Left forelimb (tissue), 1 donor: ENCODE measurements around the gene TNIK.

Experiments
- DNase-seq: peaks from one replicate; pipeline ENCODE4 v3.0.0-alpha.2; 2018; ENCODE audit warnings: low spot score

Gene TNIK

GRCh38 chr3:171044384-171044783 lies 415.8 kb downstream of the TNIK start:
- no peak for DNase-seq

GRCh38 chr3:171039674-171040073 lies 420.5 kb downstream of the TNIK start:
- no peak for DNase-seq

GRCh38 chr3:171038342-171038741 lies 421.9 kb downstream of the TNIK start:
- DNase-seq: no peak

- no peak for DNase-seq
Observed at GRCh38 chr3:171028779-171029232, 431.4 kb downstream of the TNIK start.

- DNase-seq: no peak
Observed at GRCh38 chr3:171028025-171028778, 432.0 kb downstream of the TNIK start.

- no peak for DNase-seq
Observed at GRCh38 chr3:171026597-171027293, 433.5 kb downstream of the TNIK start, which contains the start of gene SLC2A2. Gene SLC2A2 (minus strand): TSS chr3:171026720. CDS start chr3:171026670, 50 bp downstream.

GRCh38 chr3:171023566-171023965 lies 436.6 kb downstream of the TNIK start:
- DNase-seq: no peak

- DNase-seq: no peak
Observed at GRCh38 chr3:171021377-171021776, 438.8 kb downstream of the TNIK start.

GRCh38 chr3:171018156-171018935 lies 441.9 kb downstream of the TNIK start:
- DNase-seq: no peak

- DNase-seq: no peak
Observed at GRCh38 chr3:171013822-171014748, 446.1 kb downstream of the TNIK start.

- no peak for DNase-seq
Observed at GRCh38 chr3:171011873-171012336, 448.3 kb downstream of the TNIK start.
